HG03196 (cell line): ENCODE measurements around the gene GYPC.

Experiments
- ATAC-seq: cut with Tn5 transposase; IDR thresholded peaks from one replicate; pipeline ENCODE4 v1.9.1; 2021; ENCODE audit not compliant: unreplicated experiment

The GYPC gene

GRCh38 chr2:126649101-126649500 is 6.9 kb upstream of the GYPC start:
- ATAC-seq, result no peak

GRCh38 chr2:126650994-126651393 is 5.0 kb upstream of the GYPC start:
- no peak for ATAC-seq

GRCh38 chr2:126652323-126652891 is 3.6 kb upstream of the GYPC start:
- ATAC-seq, result no peak

- no peak for ATAC-seq
Observed at GRCh38 chr2:126653109-126653508, 2.8 kb upstream of the GYPC start.

GRCh38 chr2:126653761-126654160 is 2.2 kb upstream of the GYPC start:
- no peak for ATAC-seq

- ATAC-seq, result no peak
Observed at GRCh38 chr2:126655051-126655450, 907 bp upstream of the GYPC start.

GRCh38 chr2:126656431-126657147 is 631 bp downstream of the GYPC start:
- peak; percentile 23 for ATAC-seq

GRCh38 chr2:126657148-126657635 is 1.2 kb downstream of the GYPC start:
- peak; percentile 3 for ATAC-seq

- peak; percentile 74 for ATAC-seq
Observed at GRCh38 chr2:126657636-126658318, 1.8 kb downstream of the GYPC start.

GRCh38 chr2:126658319-126658904 is 2.5 kb downstream of the GYPC start:
- ATAC-seq, result peak; percentile 7

- peak; percentile 42 for ATAC-seq
Observed at GRCh38 chr2:126658905-126659561, 3.1 kb downstream of the GYPC start.

GRCh38 chr2:126659562-126660467 is 3.9 kb downstream of the GYPC start:
- no peak for ATAC-seq

- no peak for ATAC-seq
Observed at GRCh38 chr2:126660971-126661370, 5.0 kb downstream of the GYPC start.

GRCh38 chr2:126661702-126662500 is 5.9 kb downstream of the GYPC start:
- no peak for ATAC-seq

- no peak for ATAC-seq
Observed at GRCh38 chr2:126662621-126663020, 6.7 kb downstream of the GYPC start.

- ATAC-seq, result no peak
Observed at GRCh38 chr2:126663184-126663963, 7.4 kb downstream of the GYPC start.

GRCh38 chr2:126664234-126664633 is 8.3 kb downstream of the GYPC start:
- peak; percentile 76 for ATAC-seq

GRCh38 chr2:126664639-126665038 is 8.7 kb downstream of the GYPC start:
- ATAC-seq, result peak; percentile 27

- ATAC-seq, result no peak
Observed at GRCh38 chr2:126665483-126665882, 9.5 kb downstream of the GYPC start.
